ENCODE results near the gene EIF2B1. TPM values are rescaled to one million over a fixed set of nuclear protein-coding genes. Genes with fewer than 3 reads are reported as not detected.

Gene EIF2B1
- total RNA-seq, 2 donors from 2014 or later = 154 to 177 TPM

DNA sequence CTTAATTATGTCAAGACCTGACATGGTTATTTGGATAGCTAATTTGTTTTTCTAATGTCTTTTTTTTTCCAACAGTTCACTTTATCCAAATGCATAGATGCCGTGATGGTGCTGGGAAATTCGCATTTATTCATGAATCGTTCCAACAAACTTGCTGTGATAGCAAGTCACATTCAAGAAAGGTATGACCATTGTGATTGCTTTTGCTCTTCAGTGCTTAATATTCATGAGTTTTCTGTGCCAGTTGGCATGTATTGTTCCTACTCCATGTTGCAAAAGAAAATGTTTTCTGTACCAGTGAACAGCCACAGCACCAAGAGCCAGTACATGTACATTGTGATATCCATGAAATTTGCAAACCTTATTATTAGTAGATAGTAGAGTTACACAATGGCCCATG, 11.9 kb upstream of the EIF2B1 start:
- ATAC-seq (ENCODE audit: insufficient number of reproducible peaks, low FRiP score, low read depth) = no peak
- no peak for DNase-seq (ENCODE audit: low spot score)
- Histone ChIP-seq H3K27me3 (replicated peaks; ENCODE audit: insufficient read depth) (no peaks in the 10 kb centered on the region), H3K4me3 (no peak overlapping the region), H3K36me3 (peaks cover 26% of the 10 kb centered on the region), H3K4me1 (ENCODE audit: control insufficient read depth in 1 of 2, low read depth in 2 of 2) (no peaks in the 10 kb centered on the region), H3K27ac (no peak overlapping the region), H3K9me3 (no peaks in the 10 kb centered on the region)
- TF ChIP-seq CTCF (IDR thresholded peaks at IDR 0.05) = no peak

DNA sequence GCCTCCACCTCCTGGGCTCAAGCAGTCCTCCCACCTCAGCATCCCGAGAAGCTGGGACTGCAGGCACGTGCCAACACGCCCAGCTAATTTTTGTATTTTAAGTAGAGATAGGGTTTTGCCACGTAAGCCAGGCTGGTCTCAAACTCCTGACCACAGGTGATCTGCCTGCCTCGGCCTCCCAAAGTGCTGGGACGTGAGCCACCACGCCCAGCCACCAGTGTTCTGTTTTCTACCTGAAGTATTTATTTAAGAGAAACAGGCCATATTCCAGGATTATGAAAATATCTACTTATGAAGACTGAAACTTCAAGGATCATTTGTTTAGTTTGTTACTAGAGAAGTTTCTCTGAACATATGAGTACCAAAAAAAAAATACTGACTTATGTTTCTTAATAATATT, 10.4 kb upstream of the EIF2B1 start:
- DNase-seq (ENCODE audit: low spot score) (no peak), ATAC-seq (ENCODE audit: insufficient number of reproducible peaks, low FRiP score, low read depth) (no peak)
- H3K9me3 ChIP-seq = no peaks in the 10 kb centered on the region
- H3K36me3 ChIP-seq = peaks cover 22% of the 10 kb centered on the region
- H3K27me3 ChIP-seq (replicated peaks; ENCODE audit: insufficient read depth) = no peaks in the 10 kb centered on the region
- H3K4me1 ChIP-seq (ENCODE audit: control insufficient read depth in 1 of 2, low read depth in 2 of 2) = no peaks in the 10 kb centered on the region
- no peak overlapping the region for H3K27ac ChIP-seq
- no peak for TF ChIP-seq CTCF (IDR thresholded peaks at IDR 0.05)
- no peak overlapping the region for H3K4me3 ChIP-seq

DNA sequence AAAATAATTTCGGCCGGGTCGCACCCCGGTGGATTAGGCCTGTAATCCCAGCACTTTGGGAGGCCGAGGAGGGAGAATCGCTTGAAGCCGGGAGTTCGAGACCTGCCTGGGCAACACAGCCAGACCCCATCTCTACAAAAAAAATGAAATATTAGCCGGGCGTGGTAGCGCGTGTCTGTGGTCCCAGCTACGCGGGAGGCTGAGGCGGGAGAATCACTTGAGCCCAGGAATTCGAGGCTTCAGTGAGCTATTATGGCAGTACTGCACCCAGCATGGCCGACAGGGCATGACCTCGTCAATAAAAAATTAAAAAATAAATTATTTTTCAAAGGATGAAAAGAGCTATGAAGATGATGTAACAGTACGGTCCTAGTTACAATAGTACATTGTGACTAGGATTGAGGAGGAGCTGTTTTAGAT, 666 bp upstream of the EIF2B1 start:
- Histone ChIP-seq H3K4me3 (peak overlapping the region; percentile 78), H3K36me3 (peaks cover 23% of the 10 kb centered on the region), H3K9me3 (no peaks in the 10 kb centered on the region), H3K27me3 (replicated peaks; ENCODE audit: insufficient read depth) (no peaks in the 10 kb centered on the region), H3K27ac (peak overlapping the region; percentile 62 to 86), H3K4me1 (ENCODE audit: control insufficient read depth in 1 of 2, low read depth in 2 of 2) (peaks cover 9 to 26% of the 10 kb centered on the region in 2 donors)
- no peak for DNase-seq (ENCODE audit: low spot score)
- no peak for ATAC-seq (ENCODE audit: insufficient number of reproducible peaks, low FRiP score, low read depth)
- no peak for TF ChIP-seq CTCF (IDR thresholded peaks at IDR 0.05)

GRCh38 chr12:123621619-123622530, 11.6 kb downstream of the EIF2B1 start:
- no peak for DNase-seq (ENCODE audit: low spot score)
- no peak for TF ChIP-seq CTCF (IDR thresholded peaks at IDR 0.05)
- peaks cover 60% of the 10 kb centered on the region for H3K36me3 ChIP-seq
- no peaks in the 10 kb centered on the region for H3K27me3 ChIP-seq (replicated peaks; ENCODE audit: insufficient read depth)
- H3K4me3 ChIP-seq = no peak overlapping the region
- no peaks in the 10 kb centered on the region for H3K4me1 ChIP-seq (ENCODE audit: control insufficient read depth in 1 of 2, low read depth in 2 of 2)
- H3K27ac ChIP-seq = no peak overlapping the region
- no peaks in the 10 kb centered on the region for H3K9me3 ChIP-seq
- no peak for ATAC-seq (ENCODE audit: insufficient number of reproducible peaks, low FRiP score, low read depth)

DNA sequence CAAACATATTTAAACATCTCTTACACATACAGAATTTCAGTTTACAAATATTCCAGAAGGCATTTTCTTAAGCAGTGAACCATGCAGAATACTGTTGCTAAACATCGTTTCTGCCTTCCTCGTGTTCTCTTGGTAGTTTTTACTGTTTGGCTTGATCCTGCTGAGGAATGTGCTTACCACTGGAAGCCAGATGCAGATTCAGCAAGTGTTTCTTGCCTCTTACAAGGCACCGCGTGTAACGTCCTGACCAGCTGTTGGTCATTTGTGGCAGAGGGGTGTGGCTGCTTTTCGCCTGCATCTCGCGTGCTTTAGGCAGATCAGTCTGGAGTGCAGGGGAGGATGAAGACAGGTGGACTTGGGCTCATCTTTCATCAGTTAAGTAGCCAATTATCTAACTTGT, 12.4 kb downstream of the EIF2B1 start:
- DNase-seq (ENCODE audit: low spot score) (no peak), ATAC-seq (ENCODE audit: insufficient number of reproducible peaks, low FRiP score, low read depth) (no peak)
- peaks cover 63% of the 10 kb centered on the region for H3K36me3 ChIP-seq
- no peak for TF ChIP-seq CTCF (IDR thresholded peaks at IDR 0.05)
- H3K4me1 ChIP-seq (ENCODE audit: control insufficient read depth in 1 of 2, low read depth in 2 of 2) = no peaks in the 10 kb centered on the region
- no peaks in the 10 kb centered on the region for H3K27me3 ChIP-seq (replicated peaks; ENCODE audit: insufficient read depth)
- no peak overlapping the region for H3K27ac ChIP-seq
- no peaks in the 10 kb centered on the region for H3K9me3 ChIP-seq
- H3K4me3 ChIP-seq = no peak overlapping the region
